SH-SY5Y (cell line): ENCODE results near the gene CLDN9.

Source experiments
- GATA2 ChIP-seq: IDR thresholded peaks from 2 replicates; pipeline ENCODE4 v1.6.1; 2011; ENCODE audit warnings: mild to moderate bottlenecking, low read depth, low read length
- GATA3 ChIP-seq: IDR thresholded peaks from 2 replicates; pipeline ENCODE4 v1.6.1; 2011; ENCODE audit warnings: low read depth, mild to moderate bottlenecking, low read length, moderate library complexity

DNA sequence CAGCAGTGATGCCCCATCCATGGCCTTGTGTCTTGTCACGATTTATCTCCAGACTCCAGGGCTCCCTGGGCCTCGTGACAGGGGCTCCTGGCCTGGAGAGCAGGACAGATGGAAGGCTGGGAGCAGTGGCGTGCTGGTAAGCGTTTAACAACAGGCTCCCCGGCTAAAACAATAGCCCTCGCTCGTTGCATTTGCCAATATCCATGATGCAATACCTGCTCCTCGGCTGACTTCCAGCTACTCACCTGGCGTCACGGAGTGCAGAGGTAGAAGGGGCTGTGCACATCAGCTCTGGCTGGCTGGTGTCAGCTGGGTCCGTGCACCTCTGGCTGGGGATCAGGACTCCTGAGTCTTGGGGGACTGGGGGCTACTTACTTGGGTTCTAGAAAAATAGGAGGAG, 25.5 kb downstream of the CLDN9 start:
- TF ChIP-seq GATA2 (no peak), GATA3 (no peak)
